HG03103 (cell line): ENCODE measurements around the gene TCAP.

Experiments
- ATAC-seq: cut with Tn5 transposase; IDR thresholded peaks from one replicate; pipeline ENCODE4 v1.9.1; 2021; ENCODE audit warnings: low read depth; ENCODE audit not compliant: unreplicated experiment

TCAP gene

GRCh38 chr17:39665642-39666224 lies 584 bp downstream of the TCAP start:
- ATAC-seq: no peak

GRCh38 chr17:39666231-39666600 lies 1.1 kb downstream of the TCAP start:
- no peak for ATAC-seq

GRCh38 chr17:39666601-39667261 lies 1.6 kb downstream of the TCAP start:
- ATAC-seq: no peak

- ATAC-seq: no peak
Observed at GRCh38 chr17:39667262-39667944, 2.3 kb downstream of the TCAP start.

- ATAC-seq: no peak
Observed at GRCh38 chr17:39667945-39668924, 3.1 kb downstream of the TCAP start, which contains the start of gene PNMT. TSS of gene PNMT (plus strand) at chr17:39668453. CDS start at chr17:39668476, 23 bp downstream.

GRCh38 chr17:39669897-39670735 lies 5.0 kb downstream of the TCAP start:
- no peak for ATAC-seq

GRCh38 chr17:39670746-39671145 lies 5.6 kb downstream of the TCAP start:
- no peak for ATAC-seq

- ATAC-seq: no peak
Observed at GRCh38 chr17:39671651-39672521, 6.7 kb downstream of the TCAP start.

GRCh38 chr17:39672522-39673334 lies 7.6 kb downstream of the TCAP start:
- no peak for ATAC-seq

GRCh38 chr17:39673335-39674081 lies 8.4 kb downstream of the TCAP start:
- no peak for ATAC-seq

- no peak for ATAC-seq
Observed at GRCh38 chr17:39674179-39674578, 9.0 kb downstream of the TCAP start.

GRCh38 chr17:39674702-39675389 lies 9.7 kb downstream of the TCAP start:
- no peak for ATAC-seq

- ATAC-seq: no peak
Observed at GRCh38 chr17:39675390-39676082, 10.4 kb downstream of the TCAP start.

GRCh38 chr17:39676198-39676819 lies 11.2 kb downstream of the TCAP start:
- ATAC-seq: no peak

- ATAC-seq: no peak
Observed at GRCh38 chr17:39677072-39677471, 11.9 kb downstream of the TCAP start.
